22Rv1 (cell line): ENCODE measurements around the gene PDGFD.

Experiments
- ZFX ChIP-seq: fragments of 450-650 bp; IDR thresholded peaks from 2 replicates; pipeline ENCODE4 v1.6.1; 2017; ENCODE audit warnings: antibody characterized with exemption, borderline replicate concordance
- TF ChIP-seq, protein P1 (sequence below): fragments of 450-650 bp; IDR thresholded peaks from 2 replicates; pipeline ENCODE4 v1.5.1; 2017; ENCODE audit warnings: mild to moderate bottlenecking

DNA sequence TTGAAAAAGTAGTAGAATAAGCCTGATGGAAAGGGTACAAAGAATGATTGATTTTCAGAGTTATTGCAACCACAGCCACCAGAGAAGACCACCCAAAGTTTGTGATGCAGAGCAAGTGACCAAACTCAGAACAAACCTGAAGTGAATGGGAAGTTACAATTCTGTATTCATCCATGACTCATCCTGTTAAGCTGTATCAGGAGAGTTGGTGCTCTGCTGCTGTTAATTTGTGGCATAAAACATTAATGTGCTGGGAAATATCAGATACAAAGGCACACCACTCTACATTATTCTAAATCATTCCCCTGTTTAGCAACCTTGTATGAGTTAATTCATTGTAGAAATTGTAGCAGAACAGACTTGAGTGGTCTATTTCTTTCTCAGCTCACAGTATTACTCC lies 19.6 kb upstream of the PDGFD start:
- TF ChIP-seq, protein P1, sequence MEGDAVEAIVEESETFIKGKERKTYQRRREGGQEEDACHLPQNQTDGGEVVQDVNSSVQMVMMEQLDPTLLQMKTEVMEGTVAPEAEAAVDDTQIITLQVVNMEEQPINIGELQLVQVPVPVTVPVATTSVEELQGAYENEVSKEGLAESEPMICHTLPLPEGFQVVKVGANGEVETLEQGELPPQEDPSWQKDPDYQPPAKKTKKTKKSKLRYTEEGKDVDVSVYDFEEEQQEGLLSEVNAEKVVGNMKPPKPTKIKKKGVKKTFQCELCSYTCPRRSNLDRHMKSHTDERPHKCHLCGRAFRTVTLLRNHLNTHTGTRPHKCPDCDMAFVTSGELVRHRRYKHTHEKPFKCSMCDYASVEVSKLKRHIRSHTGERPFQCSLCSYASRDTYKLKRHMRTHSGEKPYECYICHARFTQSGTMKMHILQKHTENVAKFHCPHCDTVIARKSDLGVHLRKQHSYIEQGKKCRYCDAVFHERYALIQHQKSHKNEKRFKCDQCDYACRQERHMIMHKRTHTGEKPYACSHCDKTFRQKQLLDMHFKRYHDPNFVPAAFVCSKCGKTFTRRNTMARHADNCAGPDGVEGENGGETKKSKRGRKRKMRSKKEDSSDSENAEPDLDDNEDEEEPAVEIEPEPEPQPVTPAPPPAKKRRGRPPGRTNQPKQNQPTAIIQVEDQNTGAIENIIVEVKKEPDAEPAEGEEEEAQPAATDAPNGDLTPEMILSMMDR, result no peak
- no peak for TF ChIP-seq ZFX
